ENCODE measurements around the gene HSPA12B. TPM values are rescaled to one million over a fixed set of nuclear protein-coding genes. Genes with fewer than 3 reads are reported as not detected.

Gene HSPA12B
- total RNA-seq, 4 donors from 2014 or later: 0.75 to 4.1 (median 2.7) TPM

- intact Hi-C loops (cut with DNase I; ENCODE audit: low total_unique reads) (no loop called here), in situ Hi-C loops (cut with MboI; ENCODE audit: low pct_ligation_motif_present in 1 of 4, low pct_unique_long_range_greater_than_20kb in 1 of 4, low sequenced_read_pairs in 3 of 4) (loop anchor here in 1 of 4 donors (25.0 kb wide), 1 partner anchor 397 kb away; no protein-coding TSS in a partner anchor)
- no peak for DNase-seq
- H3K4me3 ChIP-seq: no peak overlapping the region
- no peak overlapping the region for H3K27ac ChIP-seq
- H3K36me3 ChIP-seq: no peaks in the 10 kb centered on the region
- 87% methylated on average over 11 of the region's 11 CpGs; no CpG with 5 or more reads in 1 of the 2 donors for WGBS, 2 donors (ENCODE audit: low coverage in 1 of 2)
- H3K9me3 ChIP-seq: no peaks in the 10 kb centered on the region
- H3K27me3 ChIP-seq: no peaks in the 10 kb centered on the region
- peaks cover 7 to 13% (median 9%) of the 10 kb centered on the region in 4 donors for H3K4me1 ChIP-seq
- TF ChIP-seq EP300 (IDR thresholded peaks at IDR 0.05; ENCODE audit: low read depth) (no peak), POLR2A (IDR thresholded peaks at IDR 0.05) (no peak), POLR2AphosphoS5 (IDR thresholded peaks at IDR 0.05) (no peak), CTCF (IDR thresholded peaks at IDR 0.05) (no peak)
Observed at GRCh38 chr20:3689978-3690377, 42.5 kb upstream of the HSPA12B start.

GRCh38 chr20:3690413-3690812 lies 42.1 kb upstream of the HSPA12B start:
- 95 to 98% methylated on average over 3 of the region's 3 CpGs for WGBS, 2 donors (ENCODE audit: low coverage in 1 of 2)
- H3K36me3 ChIP-seq: no peaks in the 10 kb centered on the region
- no peaks in the 10 kb centered on the region for H3K9me3 ChIP-seq
- in situ Hi-C loops (cut with MboI; ENCODE audit: low pct_ligation_motif_present in 1 of 4, low pct_unique_long_range_greater_than_20kb in 1 of 4, low sequenced_read_pairs in 3 of 4) (loop anchor here in 1 of 4 donors (25.0 kb wide), 1 partner anchor 397 kb away; no protein-coding TSS in a partner anchor), intact Hi-C loops (cut with DNase I; ENCODE audit: low total_unique reads) (no loop called here)
- H3K27me3 ChIP-seq: no peaks in the 10 kb centered on the region
- TF ChIP-seq POLR2AphosphoS5 (IDR thresholded peaks at IDR 0.05): no peak
- TF ChIP-seq CTCF (IDR thresholded peaks at IDR 0.05): no peak
- no peak for TF ChIP-seq EP300 (IDR thresholded peaks at IDR 0.05; ENCODE audit: low read depth)
- no peak for TF ChIP-seq POLR2A (IDR thresholded peaks at IDR 0.05)
- no peak overlapping the region for H3K27ac ChIP-seq
- H3K4me1 ChIP-seq: peaks cover 7 to 13% (median 9%) of the 10 kb centered on the region in 4 donors
- H3K4me3 ChIP-seq: no peak overlapping the region
- DNase-seq: no peak

- TF ChIP-seq POLR2A (IDR thresholded peaks at IDR 0.05): no peak
- TF ChIP-seq EP300 (IDR thresholded peaks at IDR 0.05; ENCODE audit: low read depth): no peak
- no peak for TF ChIP-seq POLR2AphosphoS5 (IDR thresholded peaks at IDR 0.05)
- TF ChIP-seq CTCF (IDR thresholded peaks at IDR 0.05): no peak
- Histone ChIP-seq H3K4me1 (peaks cover 7 to 11% (median 9%) of the 10 kb centered on the region in 4 donors), H3K27ac (no peak overlapping the region), H3K27me3 (no peaks in the 10 kb centered on the region), H3K4me3 (no peak overlapping the region), H3K9me3 (no peaks in the 10 kb centered on the region), H3K36me3 (no peaks in the 10 kb centered on the region)
- intact Hi-C loops (cut with DNase I; ENCODE audit: low total_unique reads): no loop called here
- 93 to 100% methylated on average over 2 to 13 of the region's 16 CpGs for WGBS, 2 donors (ENCODE audit: low coverage in 1 of 2)
- DNase-seq: no peak
- in situ Hi-C loops (cut with MboI; ENCODE audit: low pct_ligation_motif_present in 1 of 4, low pct_unique_long_range_greater_than_20kb in 1 of 4, low sequenced_read_pairs in 3 of 4): loop anchor here in 1 of 4 donors (25.0 kb wide), 1 partner anchor 396 kb away; no protein-coding TSS in a partner anchor
Observed at GRCh38 chr20:3691306-3691705, 41.2 kb upstream of the HSPA12B start.

GRCh38 chr20:3691897-3692296 lies 40.6 kb upstream of the HSPA12B start:
- no peak for DNase-seq
- Histone ChIP-seq H3K4me1 (peaks cover 6 to 7% (median 7%) of the 10 kb centered on the region in 4 donors), H3K4me3 (no peak overlapping the region), H3K27me3 (no peaks in the 10 kb centered on the region), H3K27ac (no peak overlapping the region), H3K36me3 (no peaks in the 10 kb centered on the region), H3K9me3 (no peaks in the 10 kb centered on the region)
- 85% methylated on average over 9 of the region's 9 CpGs; no CpG with 5 or more reads in 1 of the 2 donors for WGBS, 2 donors (ENCODE audit: low coverage in 1 of 2)
- intact Hi-C loops (cut with DNase I; ENCODE audit: low total_unique reads): no loop called here
- TF ChIP-seq CTCF (IDR thresholded peaks at IDR 0.05) (no peak), EP300 (IDR thresholded peaks at IDR 0.05; ENCODE audit: low read depth) (no peak), POLR2A (IDR thresholded peaks at IDR 0.05) (no peak)
- in situ Hi-C loops (cut with MboI; ENCODE audit: low pct_ligation_motif_present in 1 of 4, low pct_unique_long_range_greater_than_20kb in 1 of 4, low sequenced_read_pairs in 3 of 4): loop anchor here in 1 of 4 donors (25.0 kb wide), 1 partner anchor 395 kb away; no protein-coding TSS in a partner anchor
